DMS53 treated with DMSO at 0.1 percent for 48 hours (cell line): ENCODE data around the gene LHX6.

Source experiments
- DNase-seq: peaks from one replicate; lab custom pipeline; 2025; ENCODE audit not compliant: unreplicated experiment; lab: John Stamatoyannopoulos, UW

The LHX6 gene

DNA sequence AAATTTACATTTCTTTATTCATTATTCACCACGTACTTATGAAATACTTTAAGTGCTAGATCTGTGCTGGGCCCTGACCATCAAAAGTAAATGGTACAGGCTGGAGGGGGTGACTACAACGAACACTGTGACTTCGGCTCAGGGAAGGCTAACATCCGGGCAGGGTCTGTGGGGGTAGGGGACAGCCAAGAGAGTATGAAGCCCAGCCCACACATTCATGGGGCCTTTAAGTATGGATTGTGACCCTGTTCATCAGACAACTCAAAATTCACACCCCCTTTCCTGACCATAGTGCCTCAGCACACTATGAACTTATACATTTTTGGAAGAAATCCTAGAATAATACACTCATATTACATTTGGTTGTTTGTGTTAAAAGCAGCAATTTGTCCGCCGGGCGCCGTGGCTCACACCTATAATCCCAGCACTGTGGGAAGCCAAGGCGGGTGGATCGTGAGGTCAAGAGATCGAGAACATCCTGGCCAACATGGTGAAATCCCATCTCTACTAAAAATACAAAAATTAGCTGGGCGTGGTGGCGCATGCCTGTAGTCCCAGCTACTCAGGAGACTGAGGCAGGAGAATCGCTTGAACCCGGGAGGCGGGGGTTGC is 35.7 kb downstream of the LHX6 start:
- no peak for DNase-seq

DNA sequence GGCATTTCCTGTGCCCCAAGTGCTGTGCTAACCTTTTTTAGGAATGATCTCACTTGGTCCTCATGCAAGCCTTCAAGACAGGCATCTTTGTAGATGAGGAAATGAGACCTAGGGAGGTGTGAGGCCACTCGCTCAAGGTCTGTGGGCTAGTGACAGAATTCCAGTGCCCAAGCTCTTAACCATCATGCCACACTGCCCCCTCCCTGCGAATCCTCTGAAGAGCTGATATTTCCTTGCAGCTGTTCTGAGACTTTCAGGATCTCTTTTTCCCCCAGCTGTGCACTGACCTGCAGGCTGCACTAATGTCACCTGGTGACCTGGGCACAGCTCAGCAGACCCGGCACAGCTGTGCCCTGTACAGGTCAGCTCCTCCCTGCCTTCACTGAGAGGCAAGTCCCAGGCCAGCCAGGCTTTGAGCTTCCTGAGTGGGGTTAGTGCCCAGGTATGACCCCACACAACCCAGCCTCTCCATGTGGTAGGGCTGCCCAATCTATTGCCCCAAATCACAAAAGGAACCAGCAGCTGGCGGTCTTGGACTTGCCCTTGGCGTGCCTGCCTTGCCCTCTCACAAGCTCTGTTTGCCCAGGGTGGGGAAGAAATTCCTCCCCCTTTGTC is 36.4 kb downstream of the LHX6 start:
- DNase-seq, result no peak

DNA sequence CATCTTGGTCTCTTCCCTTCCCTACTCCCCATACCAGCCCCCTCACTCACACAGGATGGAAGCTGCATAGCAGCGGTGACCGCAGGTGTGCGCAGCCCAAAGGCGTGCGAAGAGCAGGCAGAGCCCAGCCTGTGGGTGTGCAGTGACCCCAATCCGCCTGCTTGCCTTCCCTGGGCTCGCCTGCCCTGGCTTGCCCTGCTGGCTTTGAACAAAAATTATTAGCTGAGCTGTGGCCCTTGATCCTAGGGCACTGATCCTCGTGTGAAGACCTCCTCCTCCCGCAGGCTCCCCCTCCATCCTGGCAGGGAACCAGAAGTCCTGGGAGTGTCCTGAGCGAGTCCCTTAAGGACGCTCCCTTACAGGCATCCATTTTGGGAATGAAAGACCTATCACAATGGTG is 37.2 kb downstream of the LHX6 start:
- DNase-seq, result no peak

GRCh38 chr9:122190597-122191381 is 38.0 kb downstream of the LHX6 start:
- DNase-seq, result no peak

- DNase-seq, result no peak
Observed at GRCh38 chr9:122188369-122188768, 40.4 kb downstream of the LHX6 start.

DNA sequence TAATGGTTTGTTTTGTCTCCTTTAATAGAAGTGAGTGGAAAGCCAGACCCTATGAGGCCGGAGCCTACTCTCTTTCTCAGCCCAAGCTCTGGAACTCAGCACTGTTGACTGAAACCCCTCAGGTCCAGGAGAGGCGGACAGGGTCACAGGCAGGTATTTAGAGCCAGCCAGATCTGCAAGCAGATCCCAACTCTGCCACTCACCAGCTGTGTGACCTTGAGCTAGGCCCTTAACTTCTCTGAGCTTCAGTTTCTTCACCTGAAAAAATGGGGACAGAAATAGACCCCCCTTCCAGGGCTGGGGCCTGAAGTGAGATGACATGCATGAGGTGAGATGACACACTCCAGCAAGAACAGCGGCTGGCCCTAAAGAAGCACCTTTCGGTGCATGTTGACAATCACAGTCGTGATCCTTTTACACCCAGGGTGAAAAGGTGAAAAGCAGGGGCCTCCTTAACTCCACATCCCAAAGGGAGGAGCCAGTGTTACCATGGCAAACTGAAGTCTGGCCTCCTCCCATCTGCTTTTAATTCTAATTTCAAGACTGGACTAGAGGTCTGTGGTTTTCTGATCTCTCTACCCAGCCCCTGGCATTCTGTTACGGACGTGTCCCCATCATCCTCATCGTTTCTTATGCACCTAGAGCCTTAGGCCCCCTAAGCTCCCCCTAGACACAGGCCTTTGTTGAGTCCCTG is 41.8 kb downstream of the LHX6 start:
- DNase-seq, result no peak

- DNase-seq, result no peak
Observed at GRCh38 chr9:122186301-122186700, 42.5 kb downstream of the LHX6 start.

DNA sequence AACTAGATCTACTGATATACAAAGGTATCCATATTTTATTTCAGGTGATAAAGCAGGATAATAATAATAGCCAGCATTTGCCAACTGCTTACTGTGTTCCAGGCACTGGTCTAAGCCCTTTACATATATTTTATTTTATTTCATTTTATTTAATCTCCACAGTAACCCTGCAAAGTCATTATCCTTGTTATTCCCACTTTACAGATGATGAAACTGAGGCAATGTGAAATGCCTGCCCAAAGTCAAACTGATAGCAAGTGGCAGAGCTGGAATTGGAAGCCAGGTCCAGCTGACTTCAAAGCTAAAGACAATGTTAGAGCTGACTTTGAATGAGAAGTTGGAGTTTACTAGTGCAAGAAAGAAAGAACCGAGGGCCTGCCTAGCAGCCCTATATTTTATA is 44.2 kb downstream of the LHX6 start:
- DNase-seq, result no peak

GRCh38 chr9:122183501-122183900 is 45.3 kb downstream of the LHX6 start:
- no peak for DNase-seq

- DNase-seq, result peak; percentile 66
Observed at GRCh38 chr9:122180633-122181032, 48.1 kb downstream of the LHX6 start.

DNA sequence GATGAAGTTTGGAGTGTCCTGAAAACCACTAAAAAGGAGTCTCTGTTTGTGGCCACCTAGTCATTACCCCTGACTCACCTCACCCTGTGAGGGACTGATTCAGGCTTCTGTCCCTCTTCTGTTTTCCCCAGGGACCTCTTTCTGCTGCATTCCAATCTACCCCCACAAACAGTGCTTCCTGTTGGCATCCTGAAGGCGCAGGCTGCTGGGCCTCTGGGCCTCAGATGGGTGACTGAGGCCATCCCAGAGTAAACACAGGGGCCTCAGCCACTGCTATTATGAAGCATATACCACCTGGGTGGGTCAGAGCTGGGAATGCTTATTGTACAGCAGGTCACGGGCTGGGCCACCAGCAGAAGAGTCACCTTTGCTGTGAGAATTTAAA is 49.1 kb downstream of the LHX6 start:
- DNase-seq, result no peak

GRCh38 chr9:122179054-122179689 is 49.6 kb downstream of the LHX6 start:
- DNase-seq, result no peak

DNA sequence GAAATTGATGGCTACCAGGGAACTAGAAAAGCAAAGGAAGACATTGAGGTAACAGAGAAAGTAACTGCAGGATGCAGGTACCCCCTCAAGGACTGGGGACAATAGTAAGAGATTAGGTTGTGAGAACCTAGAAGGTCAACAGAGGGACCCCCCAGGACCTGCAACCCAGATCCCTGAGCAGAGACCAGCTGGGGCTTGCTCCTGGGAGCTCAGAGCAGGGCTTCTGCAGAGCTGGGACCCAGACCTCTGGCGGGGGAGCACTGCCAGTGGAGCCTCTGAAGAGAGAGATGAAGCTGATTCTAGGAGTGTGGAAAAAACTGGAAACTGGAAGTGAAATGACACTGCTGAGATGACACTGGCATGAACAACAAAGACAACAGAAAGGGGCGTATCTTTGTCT is 51.8 kb downstream of the LHX6 start:
- no peak for DNase-seq

DNA sequence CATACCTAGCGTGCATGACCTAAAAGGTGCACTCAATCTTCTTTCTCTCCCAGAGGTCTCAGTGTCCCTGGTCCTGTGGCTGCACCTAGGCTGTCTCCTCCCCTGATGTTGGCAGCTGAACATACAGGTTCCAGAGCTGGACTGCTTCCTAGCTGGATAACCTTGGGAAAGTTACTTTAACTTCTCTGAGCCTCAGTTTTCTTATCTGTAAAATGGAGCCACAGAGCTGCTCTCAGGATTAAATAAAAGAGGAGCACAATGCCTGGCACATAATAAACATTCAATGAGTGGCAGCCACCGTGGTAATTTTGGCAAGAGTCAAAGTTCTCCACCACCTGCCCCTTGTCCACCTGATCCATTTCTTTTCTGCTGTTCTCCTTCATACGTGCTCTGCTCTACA is 55.1 kb downstream of the LHX6 start:
- no peak for DNase-seq

DNA sequence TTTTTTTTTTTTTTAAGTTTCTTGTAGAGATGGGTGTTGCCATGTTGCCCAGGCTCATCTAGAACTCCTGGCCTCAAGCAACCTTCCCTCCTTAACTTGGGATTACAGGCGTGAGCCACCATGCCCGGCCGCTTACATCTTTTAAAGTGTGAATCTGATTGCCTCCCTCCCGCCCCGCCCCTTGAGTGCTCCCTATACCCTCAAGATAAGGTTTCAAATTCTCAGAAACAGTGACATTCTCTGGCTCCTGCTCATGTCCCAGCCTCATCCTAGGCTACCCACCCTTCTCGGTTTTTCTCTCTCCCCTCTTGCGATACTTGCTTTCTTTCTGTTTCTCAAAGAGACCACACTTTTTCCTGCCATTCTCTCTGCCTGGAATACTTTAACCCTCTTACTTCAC is 56.6 kb downstream of the LHX6 start:
- no peak for DNase-seq

GRCh38 chr9:122168356-122168755 is 60.4 kb downstream of the LHX6 start:
- DNase-seq, result no peak

GRCh38 chr9:122164286-122164685 is 64.5 kb downstream of the LHX6 start:
- DNase-seq, result no peak

GRCh38 chr9:122162415-122162814 is 66.3 kb downstream of the LHX6 start:
- DNase-seq, result no peak

DNA sequence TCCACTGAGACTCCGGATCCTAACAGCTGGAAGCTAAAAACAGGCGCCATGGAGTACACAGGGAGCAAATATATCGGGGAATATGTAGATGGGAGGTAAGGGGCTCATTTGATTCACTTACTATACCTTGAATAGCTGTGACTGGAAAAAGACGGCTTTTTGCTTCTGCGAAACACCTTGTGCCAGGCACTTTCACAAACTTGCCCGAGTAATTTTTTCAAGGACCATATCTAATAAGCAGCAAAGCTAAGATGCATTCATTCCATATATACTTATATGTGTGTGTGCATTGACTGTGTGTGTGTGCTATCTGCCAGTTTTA is 68.9 kb downstream of the LHX6 start:
- DNase-seq, result no peak

DNA sequence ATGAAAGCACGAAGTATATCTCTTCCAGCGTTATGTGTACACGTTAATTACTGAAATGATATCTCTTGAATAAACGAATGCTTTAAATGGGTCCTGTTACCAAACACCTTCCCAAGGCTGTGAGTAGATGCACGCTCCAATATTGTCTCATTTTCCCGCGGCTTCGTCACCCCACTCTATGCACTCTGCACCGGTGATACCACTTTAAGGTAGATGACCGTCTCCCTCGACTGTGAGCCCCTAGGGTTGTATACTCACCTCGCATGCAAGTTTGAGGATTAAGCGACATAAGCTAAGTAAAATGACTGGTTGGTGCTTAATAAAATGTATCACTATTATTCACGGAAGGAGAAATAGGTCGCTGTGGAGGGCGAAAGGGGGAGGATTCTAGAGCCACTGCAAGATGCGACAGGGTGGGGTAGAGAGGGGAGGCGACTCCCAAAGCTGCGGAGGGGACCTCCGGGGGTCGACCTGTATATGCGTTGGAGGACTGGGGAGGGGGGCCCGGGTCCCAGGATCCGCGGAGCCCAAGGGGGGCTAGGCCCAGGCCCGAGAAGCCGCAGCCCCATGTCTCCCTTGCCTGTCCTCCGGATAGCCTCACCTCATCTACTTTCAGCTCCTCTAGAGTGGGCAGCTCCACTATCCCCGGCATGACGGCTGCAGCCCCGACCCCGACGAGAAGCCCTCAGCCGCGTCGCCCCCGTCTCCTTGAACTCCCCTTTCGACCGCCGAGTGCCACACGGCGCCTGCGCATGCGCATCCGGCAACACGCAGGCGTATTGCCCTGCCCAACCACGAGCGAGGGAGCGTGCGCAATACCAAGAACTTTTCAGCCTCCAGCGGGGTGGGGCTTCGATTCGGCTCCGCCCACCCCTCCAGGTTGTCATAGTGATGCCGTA is 69.5 kb downstream of the LHX6 start, which contains the start of the genes MORN5 and NDUFA8:
MORN5 (plus strand) TSS at position 883 of the 899 bp plus-strand sequence. CDS start 65 bp downstream, outside the sequence.
NDUFA8 (minus strand) TSS at position 754 of the 899 bp plus-strand sequence; CDS start at position 652, 102 bp downstream.
- peak; percentile 92 for DNase-seq
